Amniotic stem cell (primary cell): ENCODE measurements around the gene LHB.
"Not testable (repeated sequence)": the region's sequence is repeated elsewhere in the genome, so short reads cannot be mapped to it uniquely, and the experiment has no call there.

Experiments used
- DNase-seq: peaks from one replicate; lab custom pipeline; 2025; lab: John Stamatoyannopoulos, UW

LHB gene

DNA sequence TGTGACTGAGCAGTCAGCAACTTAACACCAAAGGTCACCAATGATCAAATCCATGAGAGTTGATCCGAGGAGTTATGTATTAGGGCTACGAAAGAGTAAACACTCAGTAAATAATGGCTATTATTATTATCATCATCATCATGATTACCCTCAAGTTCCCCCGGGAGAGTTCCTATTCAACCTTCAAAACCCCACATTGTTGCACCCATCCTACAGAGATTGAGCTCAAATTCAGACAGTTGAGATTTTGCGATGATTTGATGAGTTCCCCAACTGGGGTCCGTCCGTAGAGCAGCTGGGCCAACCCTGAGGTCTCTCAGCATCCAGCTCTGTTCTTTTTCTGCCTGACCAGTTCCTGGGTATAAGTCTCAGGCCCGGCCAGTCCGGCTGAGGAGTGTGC lies 21.2 kb upstream of the LHB start:
- DNase-seq = not testable (repeated sequence)

GRCh38 chr19:49036815-49037214 lies 19.9 kb upstream of the LHB start, which contains the start of gene CGB1:
Gene CGB1 (minus strand): TSS chr19:49036895. CDS start chr19:49036711, 184 bp downstream.
- DNase-seq = not testable (repeated sequence)

DNA sequence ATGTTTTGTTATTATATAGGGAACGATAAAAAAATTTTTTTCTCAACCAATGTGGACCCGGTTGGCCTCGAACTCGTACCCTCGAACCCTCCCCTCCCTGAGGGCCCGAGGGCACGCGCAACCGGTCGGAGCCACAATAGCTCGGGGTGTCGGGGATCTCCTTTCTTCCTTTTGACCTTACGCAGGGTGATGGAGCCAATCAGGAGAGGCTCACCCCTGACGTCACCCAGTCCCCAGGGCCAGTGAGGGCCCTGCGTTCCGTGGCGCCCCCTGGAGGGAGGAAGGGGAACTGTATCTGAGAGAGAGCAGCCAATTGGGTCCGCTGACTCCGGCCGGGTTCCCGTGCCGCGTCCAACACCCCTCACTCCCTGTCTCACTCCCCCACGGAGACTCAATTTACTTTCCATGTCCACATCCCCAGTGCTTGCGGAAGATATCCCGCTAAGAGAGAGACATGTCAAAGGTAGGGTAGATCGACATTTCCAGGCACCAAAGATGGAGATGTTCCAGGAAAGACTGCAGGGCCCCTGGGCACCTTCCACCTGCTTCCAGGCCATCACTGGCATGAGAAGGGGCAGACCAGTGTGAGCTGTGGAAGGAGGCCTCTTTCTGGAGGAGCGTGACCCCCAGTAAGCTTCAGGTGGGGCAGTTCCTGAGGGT lies 14.9 kb upstream of the LHB start, which contains the start of gene CGB2:
Gene CGB2 (plus strand): TSS at position 249 of the 660 bp plus-strand sequence. CDS start 206 bp downstream, at position 455.
- DNase-seq = not testable (repeated sequence)

DNA sequence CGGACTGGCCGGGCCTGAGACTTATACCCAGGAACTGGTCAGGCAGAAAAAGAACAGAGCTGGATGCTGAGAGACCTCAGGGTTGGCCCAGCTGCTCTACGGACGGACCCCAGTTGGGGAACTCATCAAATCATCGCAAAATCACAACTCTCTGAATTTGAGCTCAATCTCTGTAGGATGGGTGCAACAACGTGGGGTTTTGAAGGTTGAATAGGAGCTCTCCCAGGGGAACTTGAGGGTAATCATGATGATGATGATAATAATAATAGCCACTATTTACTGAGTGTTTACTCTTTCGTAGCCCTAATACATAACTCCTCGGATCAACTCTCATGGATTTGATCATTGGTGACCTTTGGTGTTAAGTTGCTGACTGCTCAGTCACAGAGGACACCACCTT lies 13.4 kb upstream of the LHB start:
- not testable (repeated sequence) for DNase-seq

DNA sequence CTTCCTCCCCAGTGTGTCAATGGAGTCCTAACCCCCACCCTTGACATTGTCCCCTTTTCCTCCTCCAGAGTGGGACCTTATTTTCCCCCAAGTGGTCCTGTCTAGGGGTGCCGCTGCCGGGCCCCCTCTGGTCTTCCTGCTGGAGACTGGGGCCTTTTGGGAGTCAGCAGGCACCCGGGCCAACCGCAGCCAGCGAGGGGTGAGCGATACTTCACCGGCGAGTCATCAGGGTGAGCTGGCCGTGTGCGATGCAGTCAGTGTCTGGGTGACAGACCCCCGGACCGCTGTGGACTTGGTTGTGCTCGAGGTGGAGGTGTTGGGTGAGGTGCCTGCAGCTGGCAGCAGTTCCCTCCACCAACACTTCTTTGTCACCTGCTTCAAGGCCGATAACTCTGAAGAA lies 12.9 kb upstream of the LHB start:
- DNase-seq = not testable (repeated sequence)

DNA sequence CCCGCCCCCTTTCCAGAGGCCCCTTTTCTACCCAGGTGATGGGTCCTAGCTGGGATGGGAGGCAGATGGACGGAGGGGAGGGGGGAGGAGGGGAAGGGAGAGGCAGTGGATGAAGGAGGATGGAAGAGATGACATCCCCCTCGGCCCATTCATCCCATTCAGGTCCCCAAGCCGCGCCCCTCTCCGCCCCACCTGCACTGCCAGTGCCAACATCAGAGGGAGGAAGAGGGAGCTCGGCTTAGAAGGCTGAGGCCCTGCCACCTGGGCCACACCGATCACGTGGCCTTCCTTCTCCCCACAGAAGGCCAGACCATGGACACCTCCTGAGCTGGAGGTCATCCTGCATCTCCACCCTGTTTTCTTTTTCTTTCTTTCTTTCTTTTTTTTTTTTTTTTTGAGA lies 11.8 kb upstream of the LHB start:
- not testable (repeated sequence) for DNase-seq

- DNase-seq = not testable (repeated sequence)
These were observed 8.7 kb upstream of the LHB start for GRCh38 chr19:49025599-49025998.

GRCh38 chr19:49025088-49025487 lies 8.2 kb upstream of the LHB start:
- not testable (repeated sequence) for DNase-seq

- DNase-seq = not testable (repeated sequence)
These were observed 7.3 kb upstream of the LHB start, which contains the start of gene CGB3 for GRCh38 chr19:49024233-49024632. Gene CGB3 (minus strand): TSS chr19:49024333. CDS start chr19:49023971, 362 bp downstream.

GRCh38 chr19:49022116-49022515 lies 5.2 kb upstream of the LHB start:
- no peak for DNase-seq

- DNase-seq = no peak
These were observed 4.3 kb upstream of the LHB start for GRCh38 chr19:49020931-49021895.

- no peak for DNase-seq
These were observed 3.5 kb upstream of the LHB start for GRCh38 chr19:49020342-49020741.

DNA sequence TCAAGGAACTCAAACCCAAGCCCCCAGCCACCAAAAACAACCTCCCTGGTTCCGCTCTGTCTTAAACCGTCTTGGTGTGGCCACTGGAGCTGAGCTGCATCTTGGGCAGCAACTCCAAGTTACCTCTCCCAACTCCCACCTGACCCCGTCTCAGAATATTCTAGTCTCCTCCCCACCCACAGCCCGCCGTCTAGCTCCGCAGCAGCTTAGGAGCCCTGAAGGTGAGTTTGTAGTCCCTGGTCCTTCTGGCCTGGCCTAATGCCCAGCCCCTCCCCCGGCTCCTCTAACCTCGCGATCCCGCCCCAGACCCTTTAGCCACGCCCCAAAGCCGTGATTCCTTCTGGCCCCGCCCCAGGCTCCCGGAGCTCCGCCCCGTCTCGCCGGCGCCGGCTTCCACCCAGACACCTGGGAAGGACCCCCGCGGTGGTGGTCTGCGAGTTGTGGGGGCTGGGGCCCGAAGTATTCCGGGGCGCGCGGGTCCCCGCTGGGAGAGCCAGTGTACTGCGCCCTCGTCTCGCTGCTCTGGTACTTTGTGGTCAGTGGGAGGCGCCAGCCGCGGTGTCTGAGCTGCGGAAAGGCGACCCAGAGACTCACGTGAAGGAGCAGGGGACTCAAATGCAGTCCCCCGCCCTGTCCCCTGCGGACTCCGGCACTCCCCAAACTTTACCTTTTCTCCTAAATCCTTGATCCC lies 2.5 kb upstream of the LHB start:
- no peak for DNase-seq

- not testable (repeated sequence) for DNase-seq
These were observed 1.7 kb upstream of the LHB start for GRCh38 chr19:49018388-49019241.

DNA sequence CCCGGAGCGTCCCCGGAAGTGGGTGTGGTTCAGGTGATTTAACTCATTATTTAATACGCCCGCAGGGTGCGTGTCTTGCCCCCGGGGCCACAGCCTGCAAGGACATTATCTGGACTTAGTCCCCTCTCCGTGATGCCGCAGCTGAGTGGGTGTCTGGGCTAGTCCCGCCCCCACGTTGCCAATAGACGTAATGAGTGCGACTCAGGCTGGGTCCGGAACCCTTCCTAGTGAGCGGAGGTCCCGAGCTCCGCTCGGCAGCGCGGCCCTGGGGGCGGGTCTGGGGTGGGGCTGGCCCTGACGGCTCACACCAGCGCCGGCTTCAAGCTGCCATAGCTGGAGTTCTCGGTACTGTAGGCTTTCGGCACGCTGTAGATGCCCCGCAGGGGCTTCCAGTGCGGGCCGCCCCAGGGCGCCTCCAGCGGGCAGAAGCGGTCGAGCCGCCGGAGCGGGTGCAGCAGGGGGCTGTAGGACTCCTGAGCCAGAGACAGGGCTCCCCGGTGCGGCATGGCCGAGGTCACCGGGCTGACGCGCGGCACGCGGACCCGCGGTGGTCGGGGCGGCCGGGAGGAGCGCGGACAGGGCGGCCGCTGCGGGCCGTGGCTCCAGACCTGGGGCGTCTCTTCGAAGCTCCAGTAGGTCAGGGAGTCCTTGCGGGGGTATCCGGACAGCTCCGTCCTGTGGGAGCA lies 918 bp upstream of the LHB start:
- peak; percentile 58 for DNase-seq

GRCh38 chr19:49016067-49016839 lies 638 bp downstream of the LHB start:
- DNase-seq = no peak

DNA sequence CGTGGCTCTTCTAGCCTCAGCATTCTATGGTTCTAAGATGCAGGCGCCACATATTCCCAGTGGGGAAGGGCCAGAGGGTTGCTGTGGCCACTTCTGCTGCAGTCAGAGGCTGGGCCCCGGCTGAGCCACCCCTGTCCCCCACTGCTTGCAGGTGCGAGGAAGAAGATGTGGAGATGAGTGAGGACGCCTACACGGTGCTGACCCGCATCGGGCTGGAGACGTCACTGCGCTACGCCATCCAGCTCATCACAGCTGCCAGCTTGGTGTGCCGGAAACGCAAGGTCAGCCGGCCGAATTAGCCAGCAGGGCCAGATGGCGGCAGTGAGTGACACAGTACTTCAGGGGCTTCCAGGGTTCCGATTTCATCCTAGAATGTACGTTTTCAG lies 2.0 kb downstream of the LHB start:
- DNase-seq = no peak

DNA sequence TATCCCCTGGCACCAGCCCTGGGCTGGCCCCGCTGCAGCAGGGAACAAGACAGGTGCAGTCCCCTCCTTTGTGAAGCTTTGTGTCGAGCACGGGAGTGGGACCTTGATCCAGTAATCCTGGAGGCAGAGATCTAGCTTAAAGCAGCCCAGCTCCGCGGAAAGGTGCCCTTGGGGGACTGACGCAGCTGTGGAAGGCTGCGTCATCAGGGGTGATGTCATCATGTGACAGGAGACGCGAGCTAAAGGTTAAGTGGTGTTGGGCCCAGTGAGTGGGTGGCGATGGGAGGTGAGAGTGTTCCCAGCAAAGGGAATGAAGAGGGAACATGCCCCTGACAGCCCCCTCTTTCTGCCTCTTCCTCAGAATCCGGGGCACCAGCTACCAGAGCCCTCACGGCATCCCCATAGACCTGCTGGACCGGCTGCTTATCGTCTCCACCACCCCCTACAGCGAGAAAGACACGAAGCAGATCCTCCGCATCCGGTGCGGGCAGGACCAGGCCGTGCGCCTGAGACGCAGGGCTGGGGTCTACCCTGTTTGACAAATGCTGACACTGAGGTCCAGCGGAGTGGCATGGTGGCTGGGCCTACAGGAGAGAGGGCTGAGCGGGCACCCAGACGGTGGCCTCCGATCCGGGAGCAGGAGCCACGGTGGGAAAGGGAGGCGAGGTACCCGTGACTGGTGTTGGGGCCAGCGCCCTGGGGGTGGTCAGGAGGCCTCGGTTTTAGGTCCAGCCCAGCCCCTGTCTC lies 2.6 kb downstream of the LHB start:
- DNase-seq = no peak

- no peak for DNase-seq
These were observed 5.7 kb downstream of the LHB start for GRCh38 chr19:49011194-49011593.
